Tibial nerve (tissue), 4 donors: ENCODE data around the gene IGFBP2.

Experiments
- EP300 ChIP-seq, 2 donors: sonication (generic); formaldehyde crosslinking; IDR thresholded peaks; one replicate each; pipeline ENCODE4 v1.6.1; 2017; ENCODE audit warnings: antibody characterized with exemption in 2 of 2, mild to moderate bottlenecking in 1 of 2
- TF ChIP-seq, protein P1 (sequence below), 5 experiments: fragments of 200-600 bp in 3 of 5; fragments of 450-650 bp in 2 of 5; sonication (generic) in 3 of 5; IDR thresholded peaks; one replicate each; pipeline ENCODE4 v1.5.1; 2016 to 2019; ENCODE audit warnings: antibody characterized with exemption in 5 of 5, mild to moderate bottlenecking in 3 of 5, moderate library complexity in 2 of 5

DNA sequence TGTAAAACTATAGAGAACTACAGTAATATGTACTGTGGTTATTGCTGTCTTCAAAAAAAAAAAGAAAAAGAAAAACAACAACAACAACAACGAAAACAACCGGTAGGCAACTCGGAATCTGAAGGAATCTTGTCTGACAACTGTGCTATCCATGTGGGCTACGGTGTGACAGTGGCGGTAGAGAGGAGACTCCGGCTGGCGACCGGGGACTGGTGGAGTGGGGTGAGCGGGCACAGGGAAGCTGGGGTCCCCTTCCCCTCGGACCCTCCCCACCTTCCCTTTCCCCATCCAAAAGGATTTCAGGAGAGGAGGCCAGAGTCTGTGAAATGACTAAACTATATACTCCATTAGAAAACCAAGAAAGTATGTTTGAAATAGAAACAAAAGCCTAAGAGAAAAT is 39.2 kb downstream of the IGFBP2 start:
- TF ChIP-seq, protein P1, sequence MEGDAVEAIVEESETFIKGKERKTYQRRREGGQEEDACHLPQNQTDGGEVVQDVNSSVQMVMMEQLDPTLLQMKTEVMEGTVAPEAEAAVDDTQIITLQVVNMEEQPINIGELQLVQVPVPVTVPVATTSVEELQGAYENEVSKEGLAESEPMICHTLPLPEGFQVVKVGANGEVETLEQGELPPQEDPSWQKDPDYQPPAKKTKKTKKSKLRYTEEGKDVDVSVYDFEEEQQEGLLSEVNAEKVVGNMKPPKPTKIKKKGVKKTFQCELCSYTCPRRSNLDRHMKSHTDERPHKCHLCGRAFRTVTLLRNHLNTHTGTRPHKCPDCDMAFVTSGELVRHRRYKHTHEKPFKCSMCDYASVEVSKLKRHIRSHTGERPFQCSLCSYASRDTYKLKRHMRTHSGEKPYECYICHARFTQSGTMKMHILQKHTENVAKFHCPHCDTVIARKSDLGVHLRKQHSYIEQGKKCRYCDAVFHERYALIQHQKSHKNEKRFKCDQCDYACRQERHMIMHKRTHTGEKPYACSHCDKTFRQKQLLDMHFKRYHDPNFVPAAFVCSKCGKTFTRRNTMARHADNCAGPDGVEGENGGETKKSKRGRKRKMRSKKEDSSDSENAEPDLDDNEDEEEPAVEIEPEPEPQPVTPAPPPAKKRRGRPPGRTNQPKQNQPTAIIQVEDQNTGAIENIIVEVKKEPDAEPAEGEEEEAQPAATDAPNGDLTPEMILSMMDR (IDR thresholded peaks at IDR 0.05) = no peak
- no peak for TF ChIP-seq EP300 (IDR thresholded peaks at IDR 0.05)
